SU-DHL-6 (cell line): ENCODE results near the gene DHX35.
"Not testable (repeated sequence)": the region's sequence is repeated elsewhere in the genome, so short reads cannot be mapped to it uniquely, and the experiment has no call there.

Experiments used
- H2AFZ ChIP-seq: fragments of 200-600 bp; sonication (generic); 2 replicates; pipeline ENCODE4 v1.6.1; 2014; ENCODE audit warnings: low read depth, mild to moderate bottlenecking, moderate library complexity, mixed read lengths, antibody characterized with exemption, low read length; ENCODE audit not compliant: severe bottlenecking
- H3F3A ChIP-seq: fragments of 200-600 bp; shearing (Covaris generic); 2 replicates; pipeline ENCODE4 v1.6.0; 2016; ENCODE audit warnings: antibody characterized with exemption, mild to moderate bottlenecking; ENCODE audit not compliant: insufficient read depth
- H3K27ac ChIP-seq: fragments of 200-600 bp; sonication (generic); 2 replicates; pipeline ENCODE4 v1.5.1; 2016; ENCODE audit warnings: low read depth, mild to moderate bottlenecking, low read length, moderate library complexity, mixed read lengths
- H3K27me3 ChIP-seq: fragments of 200-600 bp; sonication (generic), shearing (Covaris generic); 2 replicates; pipeline ENCODE4 v1.6.0; 2014; ENCODE audit warnings: mild to moderate bottlenecking, low read length
- H3K36me3 ChIP-seq: fragments of 200-600 bp; sonication (generic); 2 replicates; pipeline ENCODE4 v1.6.1; 2014; ENCODE audit warnings: mild to moderate bottlenecking, low read length, mixed read lengths
- H3K4me2 ChIP-seq: fragments of 300-600, 200-600 bp; shearing (Covaris generic), sonication (generic); 2 replicates; pipeline ENCODE4 v1.6.0; 2014; ENCODE audit warnings: low read length, low read depth, mild to moderate bottlenecking; ENCODE audit not compliant: poor library complexity, severe bottlenecking
- H3K4me3 ChIP-seq: fragments of 200-600 bp; sonication (generic); 2 replicates; pipeline ENCODE4 v1.5.1; 2014; ENCODE audit warnings: antibody characterized with exemption, low read length, mild to moderate bottlenecking, mixed read lengths; ENCODE audit not compliant: insufficient read depth, poor library complexity, severe bottlenecking
- H3K79me2 ChIP-seq: fragments of 200-600 bp; sonication (generic); 2 replicates; pipeline ENCODE4 v1.6.1; 2014; ENCODE audit warnings: mild to moderate bottlenecking, low read length, moderate library complexity; ENCODE audit not compliant: insufficient read depth
- H3K9ac ChIP-seq: fragments of 200-600 bp; sonication (generic); 2 replicates; pipeline ENCODE4 v1.7.0; 2014; ENCODE audit warnings: mild to moderate bottlenecking, low read length
- H3K9me2 ChIP-seq: fragments of 200-600 bp; sonication (generic); replicated peaks from 2 replicates; pipeline ENCODE4 v1.6.1; 2014; ENCODE audit warnings: low read length; ENCODE audit not compliant: insufficient read depth
- H3K9me3 ChIP-seq: fragments of 200-600 bp; sonication (generic); 2 replicates; pipeline ENCODE4 v1.6.1; 2014; ENCODE audit warnings: low read length, mixed read lengths; ENCODE audit not compliant: insufficient read depth
- H4K20me1 ChIP-seq: fragments of 200-600 bp; sonication (generic); 2 replicates; pipeline ENCODE4 v1.6.1; 2014; ENCODE audit warnings: low read depth, mild to moderate bottlenecking, antibody characterized with exemption, low read length, moderate library complexity, mixed read lengths
- EZH2phosphoT487 ChIP-seq: fragments of 200-600 bp; sonication (generic), shearing (Covaris generic); conservative IDR thresholded peaks from 2 replicates; pipeline ENCODE4 v1.6.1; 2018; ENCODE audit warnings: mild to moderate bottlenecking, antibody characterized with exemption, low read length, moderate library complexity, mixed read lengths
- TF ChIP-seq, protein P1 (sequence below): fragments of 200-600 bp; sonication (generic); IDR thresholded peaks from one replicate; pipeline ENCODE4 v1.5.1; 2017; ENCODE audit warnings: antibody characterized with exemption, mild to moderate bottlenecking, low read length, moderate library complexity; ENCODE audit not compliant: insufficient read depth, poor library complexity, severe bottlenecking

DHX35 gene

DNA sequence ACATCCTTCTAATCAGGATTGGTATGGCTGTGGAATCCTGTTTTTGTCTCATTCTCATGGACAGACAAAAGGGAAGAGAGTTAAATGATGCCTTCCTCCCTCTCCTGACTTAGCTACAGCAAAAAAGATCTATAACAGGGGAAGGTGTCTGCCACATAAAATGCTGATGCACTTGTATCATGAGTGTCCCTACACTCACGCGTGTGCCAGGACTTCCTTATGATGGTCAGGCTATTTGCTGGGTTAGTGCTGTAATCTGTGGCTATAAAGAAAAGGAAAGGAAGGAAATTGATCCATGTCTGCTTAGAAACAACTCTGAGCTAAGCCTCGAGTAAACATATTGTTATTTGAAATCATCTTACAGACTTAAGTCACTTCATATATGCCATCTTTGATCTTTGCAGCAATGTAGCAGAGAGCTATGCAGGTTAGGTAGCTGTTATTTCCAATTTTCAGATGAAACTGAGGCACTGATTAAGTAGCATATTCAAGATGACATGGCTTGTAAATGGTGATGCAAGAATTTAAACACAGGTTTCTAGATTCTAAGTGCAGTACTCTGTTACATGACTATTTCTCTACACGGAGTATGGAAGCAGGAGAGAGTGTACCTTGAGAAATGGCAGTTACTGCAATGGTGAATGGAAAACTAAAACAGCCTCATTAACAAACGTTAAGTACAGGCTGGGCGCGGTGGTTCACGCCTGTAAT lies 8.4 kb upstream of the DHX35 start:
- Histone ChIP-seq H3K27me3 (no peaks in the 10 kb centered on the region), H3K4me3 (no peak overlapping the region), H3K4me2 (no peak overlapping the region), H2AFZ (no peak overlapping the region), H3K9me2 (no peaks in the 10 kb centered on the region), H3K36me3 (peaks cover 36% of the 10 kb centered on the region), H3K9me3 (no peaks in the 10 kb centered on the region), H3K27ac (no peak overlapping the region), H3K9ac (no peak overlapping the region), H4K20me1 (no peaks in the 10 kb centered on the region), H3F3A (peaks cover 33% of the 10 kb centered on the region), H3K79me2 (no peaks in the 10 kb centered on the region; the same call in 1 of the 2 replicates)
- TF ChIP-seq, protein P1, sequence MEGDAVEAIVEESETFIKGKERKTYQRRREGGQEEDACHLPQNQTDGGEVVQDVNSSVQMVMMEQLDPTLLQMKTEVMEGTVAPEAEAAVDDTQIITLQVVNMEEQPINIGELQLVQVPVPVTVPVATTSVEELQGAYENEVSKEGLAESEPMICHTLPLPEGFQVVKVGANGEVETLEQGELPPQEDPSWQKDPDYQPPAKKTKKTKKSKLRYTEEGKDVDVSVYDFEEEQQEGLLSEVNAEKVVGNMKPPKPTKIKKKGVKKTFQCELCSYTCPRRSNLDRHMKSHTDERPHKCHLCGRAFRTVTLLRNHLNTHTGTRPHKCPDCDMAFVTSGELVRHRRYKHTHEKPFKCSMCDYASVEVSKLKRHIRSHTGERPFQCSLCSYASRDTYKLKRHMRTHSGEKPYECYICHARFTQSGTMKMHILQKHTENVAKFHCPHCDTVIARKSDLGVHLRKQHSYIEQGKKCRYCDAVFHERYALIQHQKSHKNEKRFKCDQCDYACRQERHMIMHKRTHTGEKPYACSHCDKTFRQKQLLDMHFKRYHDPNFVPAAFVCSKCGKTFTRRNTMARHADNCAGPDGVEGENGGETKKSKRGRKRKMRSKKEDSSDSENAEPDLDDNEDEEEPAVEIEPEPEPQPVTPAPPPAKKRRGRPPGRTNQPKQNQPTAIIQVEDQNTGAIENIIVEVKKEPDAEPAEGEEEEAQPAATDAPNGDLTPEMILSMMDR = no peak
- TF ChIP-seq EZH2phosphoT487 = no peak

DNA sequence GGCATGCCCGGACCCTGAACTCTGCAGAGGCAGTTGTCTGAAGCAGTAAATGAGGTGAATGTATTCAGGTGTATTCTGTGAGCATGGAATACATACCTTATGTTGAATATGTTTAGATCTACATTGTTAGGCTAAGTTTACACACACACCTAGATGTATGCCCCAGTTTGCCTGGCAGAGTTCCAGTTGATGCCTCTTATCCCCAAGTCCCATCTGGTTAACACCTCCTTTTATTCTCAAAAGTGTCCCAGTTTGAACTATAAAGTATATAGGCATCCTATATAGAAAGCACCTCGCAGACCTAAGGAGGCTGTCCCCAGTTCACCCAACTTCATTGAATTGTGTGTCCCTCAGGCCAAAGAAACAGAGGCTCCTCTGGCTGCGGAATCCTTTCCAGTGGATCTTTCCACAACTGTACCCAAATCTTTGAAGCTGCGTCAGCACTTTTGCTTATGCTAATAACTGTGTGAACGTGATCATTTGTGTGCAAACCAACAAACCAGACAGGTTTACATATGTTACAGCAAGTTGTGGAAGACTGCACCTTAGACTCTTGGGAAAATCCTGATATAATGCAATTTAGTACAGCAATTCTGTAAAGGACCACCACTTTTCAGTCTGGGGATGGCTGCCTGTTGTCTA lies 4.8 kb upstream of the DHX35 start:
- H3K4me2 ChIP-seq = no peak overlapping the region
- peaks cover 39% of the 10 kb centered on the region for H3F3A ChIP-seq
- H3K9me3 ChIP-seq = no peaks in the 10 kb centered on the region
- no peak overlapping the region for H3K27ac ChIP-seq
- H3K9ac ChIP-seq = no peak overlapping the region
- no peak overlapping the region for H3K4me3 ChIP-seq
- no peaks in the 10 kb centered on the region for H3K9me2 ChIP-seq
- TF ChIP-seq, protein P1 = no peak
- no peak for TF ChIP-seq EZH2phosphoT487
- H4K20me1 ChIP-seq = no peaks in the 10 kb centered on the region
- peaks cover 7% of the 10 kb centered on the region; the same call in 1 of the 2 replicates for H3K79me2 ChIP-seq
- H3K27me3 ChIP-seq = no peaks in the 10 kb centered on the region
- peaks cover 11% of the 10 kb centered on the region for H3K36me3 ChIP-seq
- no peak overlapping the region for H2AFZ ChIP-seq

DNA sequence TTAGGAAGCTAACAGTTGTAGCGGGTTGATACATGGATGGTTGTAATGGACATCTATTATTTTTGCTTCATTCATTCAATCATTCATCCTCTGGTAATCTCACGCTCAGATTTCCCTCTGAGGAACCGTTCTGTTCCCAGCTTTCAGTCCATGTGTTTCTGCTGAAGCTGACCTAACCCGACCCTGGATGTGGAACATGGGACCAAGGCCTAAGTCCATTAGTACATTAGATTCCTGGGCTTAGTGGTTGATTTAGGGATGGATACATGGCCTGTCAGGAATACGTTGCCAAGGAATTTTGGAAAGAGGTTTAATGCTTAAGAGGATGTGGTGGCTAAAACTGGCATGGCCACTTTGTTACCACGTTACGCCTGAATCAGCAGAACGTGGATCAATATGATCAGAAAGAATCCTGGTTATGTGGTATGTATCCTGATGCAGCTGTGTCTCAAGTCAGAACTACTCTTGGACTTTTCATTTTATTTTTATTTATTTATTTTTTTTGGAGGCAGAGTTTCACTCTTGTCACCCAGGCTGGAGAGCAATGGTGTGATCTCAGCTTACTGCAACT lies 4.1 kb upstream of the DHX35 start:
- no peak overlapping the region for H3K4me3 ChIP-seq
- no peak overlapping the region for H3K27ac ChIP-seq
- H3K79me2 ChIP-seq = peaks cover 14% of the 10 kb centered on the region
- peaks cover 39% of the 10 kb centered on the region for H3F3A ChIP-seq
- no peaks in the 10 kb centered on the region for H4K20me1 ChIP-seq
- TF ChIP-seq, protein P1 = no peak
- TF ChIP-seq EZH2phosphoT487 = no peak
- no peaks in the 10 kb centered on the region for H3K27me3 ChIP-seq
- H2AFZ ChIP-seq = no peak overlapping the region
- H3K4me2 ChIP-seq = no peak overlapping the region
- H3K9me2 ChIP-seq = no peaks in the 10 kb centered on the region
- peaks cover 5% of the 10 kb centered on the region for H3K36me3 ChIP-seq
- no peak overlapping the region for H3K9ac ChIP-seq
- no peaks in the 10 kb centered on the region for H3K9me3 ChIP-seq

DNA sequence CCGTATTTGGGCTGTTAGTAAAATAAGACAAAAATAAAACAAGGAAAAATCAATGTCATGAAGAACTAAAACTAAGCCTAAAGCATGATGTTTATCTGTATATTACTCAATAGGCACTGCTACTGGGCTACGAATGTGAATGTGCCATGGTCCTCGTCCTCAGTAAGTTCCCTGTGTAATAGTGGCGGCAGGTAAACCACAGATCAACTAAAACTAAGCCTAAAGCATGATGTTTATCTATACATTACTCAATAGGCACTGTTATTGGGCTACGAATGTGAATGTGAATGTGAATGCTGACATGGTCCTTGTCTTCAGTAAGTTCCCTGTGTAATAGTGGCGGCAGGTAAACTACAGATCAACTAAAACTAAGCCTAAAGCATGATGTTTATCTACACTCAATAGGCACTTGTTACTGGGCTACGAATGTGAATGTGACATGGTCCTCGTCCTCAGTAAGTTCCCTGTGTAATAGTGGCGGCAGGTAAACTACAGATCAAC lies 1.9 kb upstream of the DHX35 start:
- H3K36me3 ChIP-seq, H3K27ac ChIP-seq, H3K4me3 ChIP-seq, H4K20me1 ChIP-seq, H3K27me3 ChIP-seq, H2AFZ ChIP-seq, H3K9me3 ChIP-seq, H3K4me2 ChIP-seq, H3K9ac ChIP-seq, H3K9me2 ChIP-seq: not testable (repeated sequence)
- H3F3A ChIP-seq = peaks cover 30% of the 10 kb centered on the region
- H3K79me2 ChIP-seq = peaks cover 35% of the 10 kb centered on the region
